Activated CD4-positive, alpha-beta T cell treated with anti-CD3 and anti-CD28 coated beads for 48 hours (primary cell): Measurements from ENCODE around the gene CXCR3.
"Not testable (repeated sequence)": the region's sequence is repeated elsewhere in the genome, so short reads cannot be mapped to it uniquely, and the experiment has no call there.

Experiments
- DNase-seq: peaks from one replicate; pipeline ENCODE4 v3.0.0-alpha.2; 2020

The CXCR3 gene

GRCh38 chrX:71607488-71607887 is 10.8 kb downstream of the CXCR3 start:
- no peak for DNase-seq

GRCh38 chrX:71606536-71607216 is 11.6 kb downstream of the CXCR3 start:
- DNase-seq = no peak

- DNase-seq = no peak
Measured at GRCh38 chrX:71604796-71605568, 13.3 kb downstream of the CXCR3 start.

- no peak for DNase-seq
Measured at GRCh38 chrX:71604141-71604540, 14.2 kb downstream of the CXCR3 start.

GRCh38 chrX:71603618-71604017 is 14.7 kb downstream of the CXCR3 start:
- peak; percentile 30 for DNase-seq

- no peak for DNase-seq
Measured at GRCh38 chrX:71599965-71600364, 18.3 kb downstream of the CXCR3 start.

GRCh38 chrX:71593210-71593609 is 25.1 kb downstream of the CXCR3 start:
- DNase-seq = not testable (repeated sequence)

GRCh38 chrX:71586929-71587328 is 31.4 kb downstream of the CXCR3 start:
- no peak for DNase-seq

GRCh38 chrX:71581210-71581609 is 37.1 kb downstream of the CXCR3 start:
- DNase-seq = no peak

GRCh38 chrX:71579990-71580380 is 38.3 kb downstream of the CXCR3 start:
- DNase-seq = no peak

GRCh38 chrX:71579136-71579989 is 38.9 kb downstream of the CXCR3 start:
- DNase-seq = no peak

- DNase-seq = no peak
Measured at GRCh38 chrX:71578253-71579135, 39.8 kb downstream of the CXCR3 start, which contains the start of gene GCNA. Gene GCNA (plus strand): TSS chrX:71578437. CDS start chrX:71580822, 2,385 bp downstream.

- no peak for DNase-seq
Measured at GRCh38 chrX:71577682-71578081, 40.6 kb downstream of the CXCR3 start.

- no peak for DNase-seq
Measured at GRCh38 chrX:71573590-71573989, 44.7 kb downstream of the CXCR3 start.

GRCh38 chrX:71571390-71571789 is 46.9 kb downstream of the CXCR3 start:
- not testable (repeated sequence) for DNase-seq
